GM21515 (cell line): ENCODE measurements around the gene ACOT4.
"Not testable (repeated sequence)": the region's sequence is repeated elsewhere in the genome, so short reads cannot be mapped to it uniquely, and the experiment has no call there.

ENCODE experiments used
- ATAC-seq: cut with Tn5 transposase; IDR thresholded peaks from one replicate; pipeline ENCODE4 v1.9.1; 2021; ENCODE audit not compliant: unreplicated experiment

ACOT4 gene

GRCh38 chr14:73577214-73577613, 14.5 kb upstream of the ACOT4 start:
- ATAC-seq: not testable (repeated sequence)

GRCh38 chr14:73582102-73582979, 9.3 kb upstream of the ACOT4 start:
- ATAC-seq: not testable (repeated sequence)

GRCh38 chr14:73588695-73589094, 3.0 kb upstream of the ACOT4 start:
- no peak for ATAC-seq

- ATAC-seq: no peak
Observed at GRCh38 chr14:73589116-73589515, 2.6 kb upstream of the ACOT4 start.

GRCh38 chr14:73590673-73591004, 1.0 kb upstream of the ACOT4 start:
- not testable (repeated sequence) for ATAC-seq

- no peak for ATAC-seq
Observed at GRCh38 chr14:73594491-73594890, 2.8 kb downstream of the ACOT4 start.

GRCh38 chr14:73599499-73599898, 7.8 kb downstream of the ACOT4 start:
- no peak for ATAC-seq

- no peak for ATAC-seq
Observed at GRCh38 chr14:73602994-73603393, 11.3 kb downstream of the ACOT4 start.

GRCh38 chr14:73606271-73606670, 14.6 kb downstream of the ACOT4 start:
- ATAC-seq: no peak

- ATAC-seq: no peak
Observed at GRCh38 chr14:73607241-73607640, 15.6 kb downstream of the ACOT4 start.

- ATAC-seq: no peak
Observed at GRCh38 chr14:73610687-73611086, 19.0 kb downstream of the ACOT4 start.

- ATAC-seq: peak; percentile 55
Observed at GRCh38 chr14:73612339-73613045, 20.8 kb downstream of the ACOT4 start, which contains the start of gene ACOT6. Gene ACOT6 (plus strand): TSS chr14:73612517. CDS start chr14:73612572, 55 bp downstream.

GRCh38 chr14:73613046-73613383, 21.3 kb downstream of the ACOT4 start:
- ATAC-seq: no peak

- no peak for ATAC-seq
Observed at GRCh38 chr14:73613419-73613963, 21.8 kb downstream of the ACOT4 start.

- no peak for ATAC-seq
Observed at GRCh38 chr14:73616831-73617230, 25.2 kb downstream of the ACOT4 start.

- no peak for ATAC-seq
Observed at GRCh38 chr14:73619524-73619923, 27.9 kb downstream of the ACOT4 start.

GRCh38 chr14:73620268-73620667, 28.6 kb downstream of the ACOT4 start:
- ATAC-seq: no peak

GRCh38 chr14:73623504-73624054, 31.9 kb downstream of the ACOT4 start:
- ATAC-seq: no peak

GRCh38 chr14:73625706-73626105, 34.0 kb downstream of the ACOT4 start:
- ATAC-seq: no peak

GRCh38 chr14:73627151-73627558, 35.5 kb downstream of the ACOT4 start:
- ATAC-seq: no peak

- ATAC-seq: no peak
Observed at GRCh38 chr14:73630009-73630780, 38.5 kb downstream of the ACOT4 start.
